ENCODE data around the gene EPN2. TPM values are rescaled to one million over a fixed set of nuclear protein-coding genes. Genes with fewer than 3 reads are reported as not detected.
"Not testable (repeated sequence)": the region's sequence is repeated elsewhere in the genome, so short reads cannot be mapped to it uniquely, and the experiment has no call there.

The EPN2 gene
- total RNA-seq, 1 experiment from 2014 or later = 73.1 TPM

- H2AFZ ChIP-seq (ENCODE audit: low read depth, low read length, poor library complexity, severe bottlenecking); H3K36me3 ChIP-seq (ENCODE audit: control insufficient read depth in 1 of 2, insufficient read depth in 2 of 2, low read length in 2 of 2); H3K9me3 ChIP-seq (ENCODE audit: control insufficient read depth in 1 of 2, insufficient read depth in 1 of 2, low read depth in 1 of 2, low read length in 2 of 2); H3K4me2 ChIP-seq (ENCODE audit: low read length); ATAC-seq; RAD21 ChIA-PET (ENCODE audit: low non-redundant PET in 1 of 2, low total read pairs in 2 of 2, uncharacterized antibody in 2 of 2, unreplicated experiment in 2 of 2); BruUV-seq (replicated peaks); H3K9ac ChIP-seq (ENCODE audit: low read length); H3K4me1 ChIP-seq (ENCODE audit: control insufficient read depth in 1 of 2, insufficient read depth in 2 of 2, low read length in 2 of 2); H4K20me1 ChIP-seq (ENCODE audit: insufficient read depth); intact Hi-C loops (cut with micrococcal nuclease); H3K27me3 ChIP-seq (ENCODE audit: insufficient read depth, low read length); H3K27ac ChIP-seq (ENCODE audit: low read depth, low read length); DNase-seq (ENCODE audit: low read depth, low spot score); H3K4me3 ChIP-seq (replicated peaks in 1 of 2; ENCODE audit: low read depth in 1 of 2, low read length in 2 of 2); POLR2A ChIA-PET; H3K9me2 ChIP-seq (ENCODE audit: insufficient read depth); CTCF ChIA-PET; H3K79me2 ChIP-seq (ENCODE audit: insufficient read depth, low read length): not testable (repeated sequence)
These were observed 47.3 kb upstream of the EPN2 start for GRCh38 chr17:19189781-19190405.

GRCh38 chr17:19196382-19197204 lies 40.6 kb upstream of the EPN2 start:
- H3K79me2 ChIP-seq (ENCODE audit: insufficient read depth, low read length); H2AFZ ChIP-seq (ENCODE audit: low read depth, low read length, poor library complexity, severe bottlenecking); H3K36me3 ChIP-seq (ENCODE audit: control insufficient read depth in 1 of 2, insufficient read depth in 2 of 2, low read length in 2 of 2); RAD21 ChIA-PET (ENCODE audit: low non-redundant PET in 1 of 2, low total read pairs in 2 of 2, uncharacterized antibody in 2 of 2, unreplicated experiment in 2 of 2); H3K4me1 ChIP-seq (ENCODE audit: control insufficient read depth in 1 of 2, insufficient read depth in 2 of 2, low read length in 2 of 2); H3K27me3 ChIP-seq (ENCODE audit: insufficient read depth, low read length); CTCF ChIA-PET; H3K9me3 ChIP-seq (ENCODE audit: control insufficient read depth in 1 of 2, insufficient read depth in 1 of 2, low read depth in 1 of 2, low read length in 2 of 2); H3K9ac ChIP-seq (ENCODE audit: low read length); DNase-seq (ENCODE audit: low read depth, low spot score); H3K27ac ChIP-seq (ENCODE audit: low read depth, low read length); H3K9me2 ChIP-seq (ENCODE audit: insufficient read depth); POLR2A ChIA-PET; intact Hi-C loops (cut with micrococcal nuclease); H4K20me1 ChIP-seq (ENCODE audit: insufficient read depth): not testable (repeated sequence)
- peak overlapping the region; percentile 42 to 44 for H3K4me3 ChIP-seq (replicated peaks in 1 of 2; ENCODE audit: low read depth in 1 of 2, low read length in 2 of 2)
- peak overlapping the region; percentile 37; the same call in 1 of the 2 replicates for H3K4me2 ChIP-seq (ENCODE audit: low read length)
- TSS peak; percentile 96 for BruUV-seq (replicated peaks)
- peak; percentile 92 for ATAC-seq

GRCh38 chr17:19202448-19202847 lies 34.7 kb upstream of the EPN2 start:
- RAD21 ChIA-PET (ENCODE audit: low non-redundant PET in 1 of 2, low total read pairs in 2 of 2, uncharacterized antibody in 2 of 2, unreplicated experiment in 2 of 2); H2AFZ ChIP-seq (ENCODE audit: low read depth, low read length, poor library complexity, severe bottlenecking); H3K4me2 ChIP-seq (ENCODE audit: low read length); intact Hi-C loops (cut with micrococcal nuclease); H3K4me1 ChIP-seq (ENCODE audit: control insufficient read depth in 1 of 2, insufficient read depth in 2 of 2, low read length in 2 of 2); BruUV-seq (replicated peaks); H3K9me2 ChIP-seq (ENCODE audit: insufficient read depth); H3K27ac ChIP-seq (ENCODE audit: low read depth, low read length); H3K27me3 ChIP-seq (ENCODE audit: insufficient read depth, low read length); H4K20me1 ChIP-seq (ENCODE audit: insufficient read depth); H3K9me3 ChIP-seq (ENCODE audit: control insufficient read depth in 1 of 2, insufficient read depth in 1 of 2, low read depth in 1 of 2, low read length in 2 of 2); POLR2A ChIA-PET; H3K79me2 ChIP-seq (ENCODE audit: insufficient read depth, low read length); H3K36me3 ChIP-seq (ENCODE audit: control insufficient read depth in 1 of 2, insufficient read depth in 2 of 2, low read length in 2 of 2); DNase-seq (ENCODE audit: low read depth, low spot score); H3K4me3 ChIP-seq (replicated peaks in 1 of 2; ENCODE audit: low read depth in 1 of 2, low read length in 2 of 2); CTCF ChIA-PET; H3K9ac ChIP-seq (ENCODE audit: low read length): not testable (repeated sequence)
- peak; percentile 98 for ATAC-seq

GRCh38 chr17:19203429-19203828 lies 33.7 kb upstream of the EPN2 start:
- H3K36me3 ChIP-seq (ENCODE audit: control insufficient read depth in 1 of 2, insufficient read depth in 2 of 2, low read length in 2 of 2); H3K9ac ChIP-seq (ENCODE audit: low read length); DNase-seq (ENCODE audit: low read depth, low spot score); intact Hi-C loops (cut with micrococcal nuclease); H3K9me3 ChIP-seq (ENCODE audit: control insufficient read depth in 1 of 2, insufficient read depth in 1 of 2, low read depth in 1 of 2, low read length in 2 of 2); H3K9me2 ChIP-seq (ENCODE audit: insufficient read depth); H3K4me1 ChIP-seq (ENCODE audit: control insufficient read depth in 1 of 2, insufficient read depth in 2 of 2, low read length in 2 of 2); H3K4me3 ChIP-seq (replicated peaks in 1 of 2; ENCODE audit: low read depth in 1 of 2, low read length in 2 of 2); H3K79me2 ChIP-seq (ENCODE audit: insufficient read depth, low read length); H2AFZ ChIP-seq (ENCODE audit: low read depth, low read length, poor library complexity, severe bottlenecking); H3K4me2 ChIP-seq (ENCODE audit: low read length); BruUV-seq (replicated peaks); RAD21 ChIA-PET (ENCODE audit: low non-redundant PET in 1 of 2, low total read pairs in 2 of 2, uncharacterized antibody in 2 of 2, unreplicated experiment in 2 of 2); H3K27ac ChIP-seq (ENCODE audit: low read depth, low read length); H4K20me1 ChIP-seq (ENCODE audit: insufficient read depth); H3K27me3 ChIP-seq (ENCODE audit: insufficient read depth, low read length); CTCF ChIA-PET; POLR2A ChIA-PET: not testable (repeated sequence)
- 0 out of 2 replicates have a peak, but pooled peaks have one; percentile 16 for ATAC-seq
